GF-D8 (cell line): ENCODE measurements around the gene CFAP119.
A peak's percentile ranks its signal among the peaks of the same experiment; 100 is the strongest.

Experiments used
- DNase-seq: peaks from one replicate; lab custom pipeline; 2025; lab: John Stamatoyannopoulos, UW

CFAP119 gene

GRCh38 chr16:30762991-30763725 is 1.3 kb upstream of the CFAP119 start:
- no peak for DNase-seq

GRCh38 chr16:30761427-30761927 is 385 bp downstream of the CFAP119 start:
- DNase-seq, result peak; percentile 18

GRCh38 chr16:30760577-30761426 is 1.1 kb downstream of the CFAP119 start:
- no peak for DNase-seq

- DNase-seq, result no peak
Observed at GRCh38 chr16:30760001-30760559, 1.8 kb downstream of the CFAP119 start.

- DNase-seq, result peak; percentile 87
Observed at GRCh38 chr16:30758988-30759491, 2.8 kb downstream of the CFAP119 start.

GRCh38 chr16:30757316-30757715 is 4.5 kb downstream of the CFAP119 start:
- DNase-seq, result no peak

GRCh38 chr16:30756781-30757100 is 5.1 kb downstream of the CFAP119 start:
- no peak for DNase-seq

- no peak for DNase-seq
Observed at GRCh38 chr16:30755955-30756780, 5.7 kb downstream of the CFAP119 start.

GRCh38 chr16:30753596-30753995 is 8.3 kb downstream of the CFAP119 start:
- no peak for DNase-seq

- no peak for DNase-seq
Observed at GRCh38 chr16:30750876-30751465, 10.9 kb downstream of the CFAP119 start.

GRCh38 chr16:30750201-30750600 is 11.7 kb downstream of the CFAP119 start:
- no peak for DNase-seq

- no peak for DNase-seq
Observed at GRCh38 chr16:30748634-30749445, 13.0 kb downstream of the CFAP119 start.

- peak; percentile 96 for DNase-seq
Observed at GRCh38 chr16:30747799-30748633, 13.8 kb downstream of the CFAP119 start, which contains the start of gene PHKG2. Gene PHKG2 (plus strand): TSS chr16:30748425. CDS start chr16:30748821, 396 bp downstream.

GRCh38 chr16:30747331-30747730 is 14.5 kb downstream of the CFAP119 start:
- no peak for DNase-seq

GRCh38 chr16:30746638-30747175 is 15.2 kb downstream of the CFAP119 start:
- no peak for DNase-seq

- DNase-seq, result no peak
Observed at GRCh38 chr16:30745082-30745481, 16.8 kb downstream of the CFAP119 start.

- no peak for DNase-seq
Observed at GRCh38 chr16:30744183-30744582, 17.7 kb downstream of the CFAP119 start.

GRCh38 chr16:30743716-30744115 is 18.1 kb downstream of the CFAP119 start:
- DNase-seq, result no peak

GRCh38 chr16:30741461-30741914 is 20.4 kb downstream of the CFAP119 start:
- no peak for DNase-seq
